DMS114 treated with DMSO at 0.1 percent for 48 hours (cell line): Measurements from ENCODE around the gene CAPZA1.

Experiments
- DNase-seq: peaks from one replicate; lab custom pipeline; 2025; ENCODE audit not compliant: unreplicated experiment; lab: John Stamatoyannopoulos, UW

The CAPZA1 gene

GRCh38 chr1:112713466-112714312 lies 94.1 kb downstream of the CAPZA1 start:
- DNase-seq: no peak

GRCh38 chr1:112714313-112715263 lies 95.0 kb downstream of the CAPZA1 start:
- no peak for DNase-seq

- DNase-seq: peak; percentile 75
Measured at GRCh38 chr1:112715264-112716053, 95.8 kb downstream of the CAPZA1 start, which contains the start of gene PPM1J. Gene PPM1J (minus strand): TSS chr1:112715332. CDS start chr1:112715301, 31 bp downstream.

GRCh38 chr1:112716133-112716720 lies 96.6 kb downstream of the CAPZA1 start:
- DNase-seq: peak; percentile 89

GRCh38 chr1:112717263-112717873 lies 97.7 kb downstream of the CAPZA1 start:
- no peak for DNase-seq

GRCh38 chr1:112718691-112719418 lies 99.2 kb downstream of the CAPZA1 start:
- peak; percentile 52 for DNase-seq

- no peak for DNase-seq
Measured at GRCh38 chr1:112719706-112720105, 100.1 kb downstream of the CAPZA1 start.

GRCh38 chr1:112720800-112721199 lies 101.2 kb downstream of the CAPZA1 start:
- no peak for DNase-seq
